Muscle layer of duodenum (tissue), 2 donors: ENCODE measurements around the gene PCBP3.
"Not testable (repeated sequence)": the region's sequence is repeated elsewhere in the genome, so short reads cannot be mapped to it uniquely, and the experiment has no call there.

Source experiments
- H3K27ac ChIP-seq: one replicate; pipeline ENCODE4 v1.7.0; 2013; ENCODE audit warnings: mild to moderate bottlenecking, low read length
- H3K27me3 ChIP-seq: one replicate; pipeline ENCODE4 v1.7.0; 2013; ENCODE audit warnings: low read depth, mild to moderate bottlenecking, control low read depth, low read length
- H3K36me3 ChIP-seq, 2 donors: one replicate each; pipeline ENCODE4 v1.7.0; 2013; ENCODE audit warnings: low read length in 2 of 2, control low read depth in 1 of 2, mild to moderate bottlenecking in 1 of 2; ENCODE audit not compliant: insufficient read depth in 2 of 2, control insufficient read depth in 1 of 2
- H3K4me1 ChIP-seq, 2 donors: one replicate each; pipeline ENCODE4 v1.7.0; 2013; ENCODE audit warnings: low read length in 2 of 2, mild to moderate bottlenecking in 2 of 2, control low read depth in 1 of 2, moderate library complexity in 1 of 2; ENCODE audit not compliant: insufficient read depth in 2 of 2, control insufficient read depth in 1 of 2
- H3K4me3 ChIP-seq, 2 donors: one replicate each; pipeline ENCODE4 v1.7.0; 2013; ENCODE audit warnings: low read length in 2 of 2, low read depth in 1 of 2, mild to moderate bottlenecking in 1 of 2
- H3K9me3 ChIP-seq, 2 donors: one replicate each; pipeline ENCODE4 v1.7.0; 2013; ENCODE audit warnings: low read length in 2 of 2, control low read depth in 1 of 2, mild to moderate bottlenecking in 1 of 2; ENCODE audit not compliant: control insufficient read depth in 1 of 2
- donor health status: healthy.

PCBP3 gene

GRCh38 chr21:45829668-45830067, 186.1 kb downstream of the PCBP3 start:
- H3K4me1 ChIP-seq: no peaks in the 10 kb centered on the region

GRCh38 chr21:45830221-45830640, 186.7 kb downstream of the PCBP3 start:
- H3K4me3 ChIP-seq: no peak overlapping the region
- no peaks in the 10 kb centered on the region for H3K27me3 ChIP-seq
- no peak overlapping the region for H3K27ac ChIP-seq
- H3K4me1 ChIP-seq: no peaks in the 10 kb centered on the region
- no peaks in the 10 kb centered on the region for H3K36me3 ChIP-seq
- H3K9me3 ChIP-seq: no peaks in the 10 kb centered on the region

More at GRCh38 chr21:45829668-45830067, 186.1 kb downstream of the PCBP3 start:
- Histone ChIP-seq H3K4me3 (no peak overlapping the region), H3K36me3 (no peaks in the 10 kb centered on the region), H3K27me3 (no peaks in the 10 kb centered on the region), H3K9me3 (no peaks in the 10 kb centered on the region), H3K27ac (no peak overlapping the region)

GRCh38 chr21:45830720-45831366, 187.3 kb downstream of the PCBP3 start:
- Histone ChIP-seq H3K4me3 (no peak overlapping the region), H3K27ac (no peak overlapping the region), H3K27me3 (no peaks in the 10 kb centered on the region), H3K36me3 (no peaks in the 10 kb centered on the region), H3K9me3 (no peaks in the 10 kb centered on the region), H3K4me1 (no peaks in the 10 kb centered on the region)

- Histone ChIP-seq H3K9me3 (no peaks in the 10 kb centered on the region), H3K4me1 (no peaks in the 10 kb centered on the region), H3K36me3 (no peaks in the 10 kb centered on the region), H3K27me3 (no peaks in the 10 kb centered on the region), H3K4me3 (no peak overlapping the region), H3K27ac (no peak overlapping the region)
Measured at GRCh38 chr21:45831991-45832740, 188.6 kb downstream of the PCBP3 start.

- H3K27ac ChIP-seq: peak overlapping the region; percentile 9
- not testable (repeated sequence) for H3K4me1 ChIP-seq, H3K27me3 ChIP-seq, H3K36me3 ChIP-seq, H3K9me3 ChIP-seq, H3K4me3 ChIP-seq
Measured at GRCh38 chr21:45832741-45833235, 189.3 kb downstream of the PCBP3 start.

GRCh38 chr21:45833414-45833813, 189.9 kb downstream of the PCBP3 start:
- no peaks in the 10 kb centered on the region for H3K27me3 ChIP-seq
- H3K4me3 ChIP-seq: no peak overlapping the region
- H3K27ac ChIP-seq: no peak overlapping the region
- no peaks in the 10 kb centered on the region for H3K9me3 ChIP-seq
- H3K36me3 ChIP-seq: no peaks in the 10 kb centered on the region
- no peaks in the 10 kb centered on the region for H3K4me1 ChIP-seq

- Histone ChIP-seq H3K27me3 (no peaks in the 10 kb centered on the region), H3K9me3 (no peaks in the 10 kb centered on the region), H3K27ac (no peak overlapping the region), H3K4me3 (no peak overlapping the region), H3K4me1 (no peaks in the 10 kb centered on the region), H3K36me3 (no peaks in the 10 kb centered on the region)
Measured at GRCh38 chr21:45834026-45834715, 190.6 kb downstream of the PCBP3 start.

GRCh38 chr21:45834821-45835293, 191.3 kb downstream of the PCBP3 start:
- H3K4me1 ChIP-seq: no peaks in the 10 kb centered on the region
- no peak overlapping the region for H3K27ac ChIP-seq
- H3K27me3 ChIP-seq: no peaks in the 10 kb centered on the region
- H3K9me3 ChIP-seq: no peaks in the 10 kb centered on the region
- no peak overlapping the region for H3K4me3 ChIP-seq
- H3K36me3 ChIP-seq: no peaks in the 10 kb centered on the region

- no peak overlapping the region for H3K27ac ChIP-seq
- no peaks in the 10 kb centered on the region for H3K9me3 ChIP-seq
- no peak overlapping the region for H3K4me3 ChIP-seq
- H3K36me3 ChIP-seq: no peaks in the 10 kb centered on the region
- no peaks in the 10 kb centered on the region for H3K27me3 ChIP-seq
- no peaks in the 10 kb centered on the region for H3K4me1 ChIP-seq
Measured at GRCh38 chr21:45835301-45836267, 192.1 kb downstream of the PCBP3 start.

- Histone ChIP-seq H3K27ac (no peak overlapping the region), H3K4me3 (no peak overlapping the region), H3K36me3 (no peaks in the 10 kb centered on the region), H3K9me3 (peaks cover 5 to 6% of the 10 kb centered on the region in 2 donors), H3K27me3 (no peaks in the 10 kb centered on the region), H3K4me1 (no peaks in the 10 kb centered on the region)
Measured at GRCh38 chr21:45836268-45836655, 192.7 kb downstream of the PCBP3 start.
